OCI-LY7 (cell line): ENCODE measurements around the gene YPEL3.

Experiments
- EZH2phosphoT487 ChIP-seq: fragments of 200-600 bp; sonication (generic); IDR thresholded peaks from 2 replicates; pipeline ENCODE4 v1.6.1; 2018; ENCODE audit warnings: low read depth, borderline replicate concordance, mild to moderate bottlenecking, mixed run types, antibody characterized with exemption, low read length, moderate library complexity, mixed read lengths
- TF ChIP-seq, protein P1 (sequence below): fragments of 200-600 bp; sonication (generic); conservative IDR thresholded peaks from 2 replicates; pipeline ENCODE4 v1.5.1; 2014; ENCODE audit warnings: mild to moderate bottlenecking, antibody characterized with exemption, low read length, moderate library complexity, mixed read lengths

DNA sequence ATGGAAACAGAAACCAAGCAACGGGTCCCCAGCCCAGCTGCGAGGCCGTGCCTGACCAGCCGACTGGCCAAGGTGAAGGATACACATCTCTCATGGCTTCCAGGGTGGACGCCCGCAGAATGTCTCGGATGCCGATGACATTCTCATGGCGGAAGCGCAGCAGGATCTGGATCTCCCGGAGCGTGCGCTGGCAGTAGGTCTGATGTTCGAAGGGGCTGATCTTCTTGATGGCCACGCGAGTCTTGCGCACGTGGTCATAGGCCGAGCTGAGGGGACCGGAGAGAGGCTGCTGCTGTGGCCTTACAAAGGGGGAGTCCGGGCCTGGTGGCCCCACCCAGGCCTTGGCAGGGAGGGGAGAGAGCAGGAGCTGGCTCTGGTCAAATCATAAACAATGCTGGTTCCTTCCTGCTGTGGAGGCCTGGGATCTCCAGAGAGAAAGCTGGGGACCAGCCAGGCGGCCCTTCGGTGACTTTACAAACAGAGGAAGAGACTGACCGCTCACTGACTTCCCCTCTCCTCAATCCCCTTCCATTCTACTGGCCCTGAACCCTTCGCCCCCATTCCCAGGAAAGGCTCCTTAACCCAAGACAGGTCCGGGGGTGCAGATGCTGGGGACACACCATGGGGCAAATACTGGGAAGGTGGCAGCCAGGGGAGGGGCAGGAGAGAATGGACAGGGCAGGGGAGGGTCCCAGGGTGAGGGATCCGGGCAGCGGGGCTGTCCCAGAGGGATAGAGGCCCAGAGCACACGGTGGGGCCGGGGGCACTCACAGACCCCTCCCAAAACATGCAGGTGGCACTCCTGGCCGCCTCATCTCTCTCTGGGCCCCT, 25.9 kb upstream of the YPEL3 start:
- TF ChIP-seq, protein P1, sequence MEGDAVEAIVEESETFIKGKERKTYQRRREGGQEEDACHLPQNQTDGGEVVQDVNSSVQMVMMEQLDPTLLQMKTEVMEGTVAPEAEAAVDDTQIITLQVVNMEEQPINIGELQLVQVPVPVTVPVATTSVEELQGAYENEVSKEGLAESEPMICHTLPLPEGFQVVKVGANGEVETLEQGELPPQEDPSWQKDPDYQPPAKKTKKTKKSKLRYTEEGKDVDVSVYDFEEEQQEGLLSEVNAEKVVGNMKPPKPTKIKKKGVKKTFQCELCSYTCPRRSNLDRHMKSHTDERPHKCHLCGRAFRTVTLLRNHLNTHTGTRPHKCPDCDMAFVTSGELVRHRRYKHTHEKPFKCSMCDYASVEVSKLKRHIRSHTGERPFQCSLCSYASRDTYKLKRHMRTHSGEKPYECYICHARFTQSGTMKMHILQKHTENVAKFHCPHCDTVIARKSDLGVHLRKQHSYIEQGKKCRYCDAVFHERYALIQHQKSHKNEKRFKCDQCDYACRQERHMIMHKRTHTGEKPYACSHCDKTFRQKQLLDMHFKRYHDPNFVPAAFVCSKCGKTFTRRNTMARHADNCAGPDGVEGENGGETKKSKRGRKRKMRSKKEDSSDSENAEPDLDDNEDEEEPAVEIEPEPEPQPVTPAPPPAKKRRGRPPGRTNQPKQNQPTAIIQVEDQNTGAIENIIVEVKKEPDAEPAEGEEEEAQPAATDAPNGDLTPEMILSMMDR, result no peak
- no peak for TF ChIP-seq EZH2phosphoT487
